Retinal pigment epithelial cell (primary cell): ENCODE results near the gene UHMK1.
A peak's percentile ranks its signal among the peaks of the same experiment; 100 is the strongest.
"Not testable (repeated sequence)": the region's sequence is repeated elsewhere in the genome, so short reads cannot be mapped to it uniquely, and the experiment has no call there.

Experiments
- DNase-seq: peaks from one replicate; pipeline ENCODE4 v3.0.0-alpha.2; 2010; ENCODE audit warnings: low read depth
- H3K4me3 ChIP-seq: 2 replicates; pipeline ENCODE4 v1.5.1; 2011; ENCODE audit warnings: mild to moderate bottlenecking, low read length, control low read depth, moderate library complexity
- CTCF ChIP-seq: conservative IDR thresholded peaks from 2 replicates; pipeline ENCODE4 v1.5.1; 2011; ENCODE audit warnings: low read depth, low read length, control low read depth, inconsistent platforms

Gene UHMK1

GRCh38 chr1:162497723-162498495 is at the start of gene UHMK1:
TSS of gene UHMK1 (plus strand) at chr1:162497818. CDS start at chr1:162498001, 183 bp downstream.
- peak; percentile 70 for DNase-seq
- no peak for TF ChIP-seq CTCF
- peak within 1 kb of the TSS; percentile 93 for H3K4me3 ChIP-seq

GRCh38 chr1:162454361-162454760 is 43.3 kb upstream of the UHMK1 start:
- not testable (repeated sequence) for DNase-seq

GRCh38 chr1:162456323-162456722 is 41.3 kb upstream of the UHMK1 start:
- TF ChIP-seq CTCF, result no peak
- DNase-seq, result no peak
- no peak overlapping the region for H3K4me3 ChIP-seq

More at GRCh38 chr1:162454361-162454760, 43.3 kb upstream of the UHMK1 start:
- not testable (repeated sequence) for H3K4me3 ChIP-seq

GRCh38 chr1:162458236-162458635 is 39.4 kb upstream of the UHMK1 start:
- DNase-seq, result no peak
- TF ChIP-seq CTCF, result no peak
- H3K4me3 ChIP-seq, result no peak overlapping the region

- DNase-seq, H3K4me3 ChIP-seq: not testable (repeated sequence)
Observed at GRCh38 chr1:162462425-162462824, 35.2 kb upstream of the UHMK1 start.

- no peak overlapping the region for H3K4me3 ChIP-seq
- TF ChIP-seq CTCF, result no peak
- no peak for DNase-seq
Observed at GRCh38 chr1:162463021-162463420, 34.6 kb upstream of the UHMK1 start.

GRCh38 chr1:162466797-162467196 is 30.8 kb upstream of the UHMK1 start:
- no peak overlapping the region for H3K4me3 ChIP-seq
- no peak for DNase-seq
- TF ChIP-seq CTCF, result no peak

- TF ChIP-seq CTCF, result no peak
- DNase-seq, result no peak
- H3K4me3 ChIP-seq, result no peak overlapping the region
Observed at GRCh38 chr1:162470216-162470615, 27.4 kb upstream of the UHMK1 start.
